Medulla oblongata (tissue), 1 donor: ENCODE measurements around the gene MOK.
"Not testable (repeated sequence)": the region's sequence is repeated elsewhere in the genome, so short reads cannot be mapped to it uniquely, and the experiment has no call there.

Source experiments
- DNase-seq: peaks from one replicate; pipeline ENCODE4 v3.0.0-alpha.2; 2015; ENCODE audit errors: extremely low spot score

Gene MOK

DNA sequence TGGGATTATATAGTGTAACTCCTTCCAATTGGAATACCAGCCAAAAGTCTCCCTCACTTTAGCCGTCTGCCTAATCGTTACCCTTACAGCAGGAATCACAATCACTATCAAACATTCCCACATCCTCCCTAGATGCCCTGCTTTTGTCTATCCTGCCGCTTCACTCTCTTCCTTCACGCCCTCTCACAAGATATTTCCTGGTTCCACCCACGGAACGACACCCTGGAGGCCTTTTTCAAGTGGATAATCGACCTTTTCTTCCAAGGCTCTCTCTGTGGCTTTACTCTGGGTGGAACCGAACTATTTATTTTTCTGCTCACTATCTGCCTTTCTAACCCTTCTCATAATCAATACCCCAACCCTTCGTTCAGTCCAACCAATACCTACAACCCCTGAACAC is 58.9 kb downstream of the MOK start:
- DNase-seq = no peak

DNA sequence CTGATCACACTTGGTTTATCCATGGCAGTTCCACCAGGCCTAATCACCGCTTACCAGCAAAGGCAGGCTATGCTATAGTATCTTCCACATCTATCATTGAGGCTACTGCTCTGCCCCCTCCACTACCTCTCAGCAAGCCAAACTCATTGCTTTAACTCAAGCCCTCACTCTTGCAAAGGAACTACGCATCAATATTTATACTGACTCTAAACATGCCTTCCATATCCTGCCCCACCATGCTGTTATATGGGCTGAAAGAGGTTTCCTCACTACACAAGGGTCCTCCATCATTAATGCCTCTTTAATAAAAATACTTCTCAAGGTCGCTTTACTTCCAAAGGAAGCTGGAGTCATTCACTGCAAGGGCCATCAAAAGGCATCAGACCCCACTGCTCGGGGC is 61.2 kb downstream of the MOK start:
- not testable (repeated sequence) for DNase-seq

DNA sequence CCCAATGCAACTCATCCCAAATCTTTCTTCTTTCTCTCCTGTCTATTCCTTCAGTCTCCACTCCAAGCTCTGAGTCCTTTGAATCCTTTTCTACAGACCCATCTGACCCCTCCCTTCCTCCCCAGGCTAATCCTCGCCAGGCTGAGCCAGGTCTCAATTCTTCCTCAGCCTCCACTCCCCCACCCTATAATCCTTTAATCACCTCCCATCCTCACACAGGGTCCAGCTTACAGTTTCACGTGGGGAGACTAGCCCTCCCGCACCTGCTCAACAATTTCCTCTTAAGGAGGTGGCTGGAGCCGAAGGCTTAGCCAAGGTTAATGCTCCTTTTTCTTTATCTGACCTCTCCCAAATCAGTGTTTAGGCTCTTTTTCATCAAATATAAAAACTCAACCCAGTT is 63.8 kb downstream of the MOK start:
- no peak for DNase-seq

DNA sequence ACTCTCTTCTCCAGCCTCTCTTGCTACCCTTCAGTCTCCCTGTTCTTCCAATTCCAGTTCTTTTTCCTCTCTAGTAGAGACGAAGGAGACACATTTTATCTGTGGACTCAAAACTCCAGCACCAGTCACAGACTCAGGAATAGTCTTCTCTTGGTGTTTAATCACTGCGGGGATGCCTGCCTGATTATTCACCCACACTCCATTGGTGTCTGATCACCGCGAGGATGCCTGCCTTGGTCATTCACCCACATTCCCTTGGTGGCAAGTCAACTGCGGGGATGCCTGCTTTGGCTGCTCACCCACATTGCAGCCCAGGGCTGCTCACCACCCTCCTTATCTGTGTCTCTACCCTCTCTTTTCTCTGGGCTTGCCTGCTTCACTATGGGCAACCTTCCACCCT is 64.5 kb downstream of the MOK start:
- not testable (repeated sequence) for DNase-seq

DNA sequence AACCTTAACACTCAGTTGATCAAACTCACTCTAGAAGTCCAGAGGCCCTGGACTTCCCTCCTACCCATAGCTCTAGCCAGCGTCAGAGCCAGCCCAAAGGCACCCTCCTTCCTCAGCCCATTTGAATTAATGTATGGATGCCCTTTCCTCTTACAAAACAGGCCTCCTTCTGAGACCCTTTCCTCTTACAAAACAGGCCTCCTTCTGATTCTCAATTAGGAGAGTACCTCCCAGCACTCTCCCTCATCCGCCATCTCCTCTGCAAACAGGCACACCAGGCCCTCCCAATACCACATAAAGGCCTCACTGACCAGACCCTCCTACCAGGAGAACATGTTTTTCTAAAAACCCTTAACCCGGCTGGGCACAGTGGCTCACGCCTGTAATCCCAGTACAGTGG is 65.7 kb downstream of the MOK start:
- DNase-seq = no peak

DNA sequence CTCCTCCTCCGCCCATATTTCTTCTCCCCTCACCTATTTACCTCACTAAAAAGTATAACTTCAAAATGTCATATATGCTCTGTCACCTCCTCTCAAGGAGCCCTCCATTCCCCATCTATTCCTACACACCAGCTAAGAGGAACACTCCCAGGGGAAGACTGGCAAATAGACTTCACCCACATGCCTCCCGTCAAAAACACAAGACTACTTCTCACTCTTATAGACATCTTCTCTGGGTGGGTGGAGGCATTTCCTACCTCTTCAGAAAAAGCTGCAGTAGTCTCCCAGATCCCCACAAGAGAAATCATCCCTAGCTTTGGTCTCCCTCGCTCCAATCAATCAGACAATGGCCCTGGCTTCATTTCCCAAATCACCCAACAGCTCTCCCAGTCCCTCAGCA is 66.2 kb downstream of the MOK start:
- no peak for DNase-seq

DNA sequence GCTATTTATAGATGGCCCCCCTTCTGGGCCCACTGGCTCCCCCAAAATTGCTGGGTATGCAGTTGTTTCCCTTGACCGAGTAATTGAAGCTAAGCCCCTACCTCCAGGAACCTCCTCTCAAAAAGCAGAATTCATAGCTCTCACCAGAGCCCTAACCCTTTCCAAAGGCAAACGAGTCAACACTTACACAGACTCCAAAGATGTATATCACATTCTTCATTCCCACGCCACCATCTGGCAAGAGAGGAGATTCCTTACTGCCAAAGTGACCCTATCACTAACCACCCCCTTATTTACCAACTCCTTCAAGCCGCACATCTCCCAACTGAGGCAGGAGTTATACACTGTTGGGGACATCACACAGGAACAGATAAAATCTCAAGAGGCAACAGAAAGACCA is 66.8 kb downstream of the MOK start:
- no peak for DNase-seq

DNA sequence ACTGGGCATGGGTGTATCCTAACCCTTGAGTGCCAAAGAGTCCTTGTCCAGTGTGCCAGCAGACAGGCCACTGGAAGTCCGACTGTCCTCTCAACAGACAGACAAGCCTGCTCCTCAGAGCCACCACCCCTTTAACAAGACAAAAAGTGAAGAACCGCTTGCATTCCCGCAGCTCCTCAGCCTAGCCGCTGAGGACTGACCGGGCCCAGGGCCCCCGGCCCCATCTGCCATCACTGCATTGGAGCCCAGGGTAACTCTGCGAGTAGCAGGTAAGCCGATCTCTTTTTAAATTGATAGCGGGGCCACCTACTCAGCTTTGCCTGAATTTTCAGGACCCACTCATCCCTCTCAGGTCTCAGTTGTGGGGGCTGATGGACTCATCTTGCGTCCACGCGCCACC is 68.9 kb downstream of the MOK start:
- DNase-seq = no peak

DNA sequence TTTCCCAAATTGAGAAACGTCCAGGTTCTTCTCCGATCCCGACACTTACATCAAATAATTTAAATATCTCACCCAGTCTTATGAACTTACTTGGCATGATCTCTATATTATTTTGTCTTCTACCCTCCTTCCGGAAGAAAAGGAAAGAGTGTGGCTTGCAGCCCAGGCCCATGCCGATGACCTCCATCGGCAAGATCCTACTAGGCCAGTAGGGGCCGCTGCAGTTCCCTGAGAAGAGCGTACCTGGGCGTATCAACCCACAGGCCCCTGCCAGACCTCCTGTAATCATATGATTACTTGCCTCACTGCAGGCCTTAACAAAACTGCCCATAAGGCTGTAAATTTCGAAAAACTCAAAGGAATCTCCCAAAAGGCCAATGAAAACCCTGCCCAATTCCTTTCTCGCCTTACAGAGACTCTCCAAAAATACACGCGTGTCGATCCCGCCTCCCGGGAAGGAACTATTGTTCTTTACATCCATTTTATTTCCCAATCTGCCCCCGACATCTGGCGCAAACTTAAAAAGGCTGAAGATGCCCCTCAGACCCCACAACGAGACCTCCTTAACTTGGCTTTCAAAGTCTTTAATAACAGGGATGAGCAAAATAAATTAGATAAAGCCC is 69.6 kb downstream of the MOK start:
- DNase-seq = peak; percentile 86

DNA sequence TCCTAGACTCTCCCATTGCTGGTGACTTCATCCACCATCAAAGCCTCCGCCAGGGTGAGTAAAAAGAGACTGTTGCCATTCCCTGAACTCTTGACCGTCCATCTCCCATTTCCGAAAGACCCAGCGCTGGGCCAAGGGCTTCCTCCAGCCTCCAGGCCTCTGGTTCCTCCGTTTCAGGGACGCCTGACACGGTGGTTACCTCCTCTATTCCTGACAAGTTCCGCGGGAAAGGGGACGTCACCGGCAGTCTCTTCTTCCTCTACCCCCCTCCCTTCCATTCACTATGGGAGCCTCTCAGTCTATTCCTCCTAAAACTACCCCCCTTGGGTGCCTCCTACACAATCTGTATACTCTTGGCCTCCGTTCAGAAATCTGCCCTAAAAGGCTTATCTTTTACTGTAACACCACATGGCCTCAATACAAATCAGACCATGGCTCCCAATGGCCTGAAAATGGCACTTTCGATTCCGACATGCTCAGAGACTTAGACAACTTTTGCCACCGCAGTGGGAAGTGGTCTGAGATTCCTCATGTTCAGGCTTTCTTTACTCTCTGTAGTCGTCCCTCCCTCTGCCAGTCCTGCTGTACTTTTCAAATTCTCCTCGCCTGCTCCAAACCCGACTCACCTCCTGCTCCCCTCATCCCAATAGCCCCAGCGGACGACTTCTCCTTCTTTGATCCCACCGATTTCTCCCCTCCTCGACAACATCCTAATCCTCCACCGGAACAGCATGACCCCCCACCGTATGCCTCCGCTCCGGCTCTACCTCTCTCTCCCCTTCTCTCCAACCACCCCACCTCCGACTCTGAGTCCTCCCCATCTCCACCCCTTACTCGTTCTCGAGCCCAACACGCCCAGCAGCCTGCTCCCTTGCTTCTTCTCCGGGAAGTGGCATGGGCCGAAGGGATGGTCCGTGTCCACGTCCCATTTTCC is 70.4 kb downstream of the MOK start:
- DNase-seq = no peak

DNA sequence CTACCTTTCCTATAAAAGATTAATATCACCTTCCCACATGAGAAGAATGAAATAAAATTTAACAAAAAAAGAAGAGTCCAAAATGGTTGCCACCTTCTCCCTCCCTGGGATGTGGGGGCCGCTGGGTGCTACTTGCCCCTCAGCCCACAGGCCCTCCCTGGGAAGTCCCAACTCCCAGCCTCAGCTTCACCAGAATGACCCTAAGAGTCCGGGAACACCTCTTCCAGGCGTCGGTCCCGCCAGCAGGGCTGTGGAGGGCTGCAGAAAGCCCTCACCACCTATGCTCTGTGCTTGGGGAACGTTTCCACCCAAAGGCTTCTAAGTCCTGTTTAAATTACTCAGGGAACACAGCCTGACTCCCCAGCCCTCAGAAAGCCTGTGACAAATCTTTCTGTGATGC is 71.9 kb downstream of the MOK start:
- no peak for DNase-seq

DNA sequence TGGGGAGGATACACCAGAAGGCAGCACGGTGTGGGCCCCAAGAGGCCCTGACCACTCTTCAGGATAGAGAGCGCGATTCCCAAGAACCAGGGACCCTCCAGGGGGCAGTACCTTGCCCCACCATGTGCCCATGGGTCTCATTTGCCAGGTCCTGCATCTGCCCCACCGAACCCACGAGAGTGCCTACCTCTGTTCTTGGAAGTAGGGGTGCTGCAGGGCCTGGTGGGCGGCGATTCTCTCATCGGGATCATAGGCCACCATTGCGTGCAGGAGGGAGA is 72.7 kb downstream of the MOK start:
- no peak for DNase-seq

DNA sequence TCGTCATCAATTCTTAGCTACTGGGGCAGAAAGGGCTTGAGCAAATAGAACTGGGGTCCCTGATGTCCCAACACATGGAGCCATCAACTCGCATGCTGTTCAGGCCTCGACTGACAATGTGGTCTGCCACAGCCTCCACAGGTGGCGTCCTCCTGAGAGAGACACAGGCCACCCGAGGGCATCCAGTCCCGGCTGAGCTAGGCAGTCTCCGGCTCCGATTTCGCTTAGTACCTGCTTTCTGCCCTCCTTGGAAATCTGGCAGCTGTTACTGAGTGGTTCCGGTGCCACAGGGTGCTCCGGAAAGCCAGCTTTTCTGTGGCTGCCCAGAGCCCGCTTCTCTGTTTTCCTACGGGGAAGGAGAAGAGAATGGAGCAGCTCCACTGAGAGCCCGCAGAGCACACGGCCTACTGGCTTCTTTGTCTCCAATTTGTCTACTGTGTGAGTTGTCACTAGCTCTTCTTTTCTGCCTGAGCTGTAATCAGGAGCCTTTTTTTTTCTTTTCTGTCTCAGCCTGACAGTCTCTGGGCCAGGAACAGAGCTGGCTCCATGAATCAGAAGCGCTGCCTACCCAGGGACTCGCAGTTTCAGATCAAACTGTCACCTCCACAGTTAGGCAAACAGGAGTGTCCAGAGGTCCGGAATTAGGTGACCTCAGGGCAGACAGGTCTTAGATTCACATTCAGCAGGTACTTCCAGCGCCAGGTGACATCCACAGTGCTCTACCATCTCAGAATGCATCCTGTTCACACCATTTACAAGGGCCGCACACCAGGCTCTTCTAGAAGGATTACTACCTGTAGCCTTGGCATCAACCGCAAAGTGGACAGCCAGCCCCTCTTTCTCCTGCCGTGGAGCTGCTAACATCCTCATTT is 73.3 kb downstream of the MOK start:
- DNase-seq = no peak

DNA sequence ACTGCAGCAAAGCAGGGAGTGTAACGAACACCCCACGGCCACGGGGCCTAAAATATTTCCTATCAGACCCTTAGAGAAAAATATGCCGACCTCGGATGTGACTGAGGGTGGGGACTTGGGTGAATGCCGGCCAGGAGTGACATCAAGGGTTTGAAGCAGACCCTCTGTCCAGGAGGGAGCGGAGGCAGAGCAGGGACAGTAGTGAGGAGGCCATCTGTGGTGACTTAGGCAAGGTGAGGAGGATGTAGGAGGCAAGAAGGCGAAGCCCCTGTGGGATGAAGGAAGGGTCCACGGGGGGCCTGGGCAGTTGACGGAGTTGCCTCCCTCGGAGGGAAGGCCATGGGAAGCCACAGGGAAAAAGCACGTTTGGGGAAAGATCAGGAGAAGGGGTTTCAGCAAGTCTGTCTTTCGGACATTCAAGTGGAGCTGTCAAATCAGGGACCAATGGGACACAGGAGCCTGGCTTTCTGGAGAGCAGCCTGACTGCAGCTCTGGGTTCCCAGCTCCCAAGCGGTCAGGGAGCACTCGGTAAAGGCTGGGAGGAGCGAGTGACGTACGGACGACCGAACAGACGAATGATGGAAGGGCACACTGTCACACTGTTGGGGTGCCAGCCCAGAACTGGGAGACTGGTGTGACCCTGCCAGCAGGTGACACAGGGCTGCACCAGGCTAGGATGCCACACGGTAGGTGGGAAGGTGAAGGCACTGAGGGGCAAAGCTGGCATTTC is 74.3 kb downstream of the MOK start:
- no peak for DNase-seq

DNA sequence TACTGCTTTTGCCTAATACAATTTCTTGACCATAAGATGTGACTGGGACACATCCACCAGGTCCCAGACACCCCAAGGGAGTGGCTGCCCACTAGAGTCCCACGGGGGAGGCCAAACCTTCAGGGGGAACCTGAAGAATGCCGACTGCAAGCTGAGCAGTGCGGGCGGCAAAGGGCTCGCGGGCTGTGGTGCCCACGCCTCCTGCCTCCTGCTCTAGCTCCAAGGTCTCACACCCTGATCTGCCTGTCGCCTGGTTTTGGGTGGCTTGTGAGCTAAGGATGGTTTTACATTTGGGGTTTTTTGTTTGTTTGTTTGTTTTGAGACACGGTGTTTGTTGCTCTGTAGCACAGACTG is 75.2 kb downstream of the MOK start:
- DNase-seq = no peak

DNA sequence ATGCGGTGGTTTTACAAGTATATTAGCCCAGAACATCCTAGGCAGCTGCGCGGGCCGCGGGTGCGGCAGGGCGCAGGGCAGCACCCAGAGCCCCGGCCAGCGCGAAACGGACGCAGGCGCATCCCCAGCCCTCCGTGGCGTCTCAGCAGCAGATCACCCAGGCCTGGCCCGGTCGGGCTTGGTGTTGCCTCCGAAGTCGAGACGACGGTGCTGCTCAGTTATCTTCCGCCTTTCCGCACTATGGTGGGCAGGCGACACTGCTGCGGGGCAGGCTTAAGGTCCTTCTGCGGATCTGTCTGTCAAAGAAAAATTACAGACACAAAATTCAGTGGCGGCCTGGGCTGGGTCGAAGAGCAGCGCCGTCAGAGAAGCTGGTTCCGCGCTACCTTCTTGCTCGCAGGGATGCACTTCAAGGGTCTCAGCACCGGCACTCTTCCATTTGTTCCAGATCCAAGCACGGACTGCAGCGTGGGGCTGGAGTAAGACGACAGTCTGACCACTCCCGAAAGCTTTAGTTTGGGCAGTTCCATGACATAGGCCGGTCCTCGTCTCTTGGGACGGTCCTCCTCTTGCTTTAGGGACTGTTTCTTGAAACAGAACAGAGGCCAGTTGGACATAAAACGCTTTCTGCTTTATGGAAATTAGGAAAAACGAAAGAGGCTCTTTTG is 75.8 kb downstream of the MOK start:
- no peak for DNase-seq

DNA sequence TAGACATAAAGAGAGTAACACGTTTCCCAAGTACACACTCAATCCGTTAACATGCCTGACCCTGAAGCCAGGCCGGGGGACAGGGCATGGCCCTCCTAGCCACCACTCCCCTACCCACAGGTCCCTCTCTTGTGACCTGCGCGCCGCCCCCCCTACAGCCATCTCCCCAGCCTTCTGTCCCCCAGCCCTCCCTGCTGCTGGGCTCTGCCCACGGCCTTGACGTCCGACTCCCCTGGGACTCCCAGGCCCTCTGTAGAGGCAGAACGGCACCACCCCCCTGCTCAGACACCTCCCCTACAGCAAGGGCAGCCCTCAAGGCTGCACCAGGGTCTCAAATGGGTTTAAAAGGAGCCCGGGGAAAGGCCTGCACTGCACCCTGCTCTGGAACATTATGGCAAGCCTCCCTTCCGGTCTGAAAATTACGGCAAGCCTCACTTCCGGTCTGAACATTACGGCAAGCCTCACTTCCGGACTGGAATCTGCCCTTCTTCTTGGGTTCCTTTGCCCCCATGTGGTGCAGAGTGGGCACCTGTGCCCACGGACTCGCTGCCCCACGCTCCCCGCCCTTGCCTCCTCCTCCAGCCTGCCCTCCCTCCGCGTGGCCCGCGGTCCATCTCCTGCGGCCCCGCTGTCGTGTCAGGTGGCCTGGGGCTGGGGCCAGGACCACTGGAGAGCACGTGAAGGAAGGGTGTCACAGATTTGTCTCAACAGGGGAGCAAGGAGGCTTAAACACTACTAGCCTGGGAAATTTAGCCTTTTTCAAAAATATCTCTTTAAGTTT is 77.6 kb downstream of the MOK start:
- no peak for DNase-seq

DNA sequence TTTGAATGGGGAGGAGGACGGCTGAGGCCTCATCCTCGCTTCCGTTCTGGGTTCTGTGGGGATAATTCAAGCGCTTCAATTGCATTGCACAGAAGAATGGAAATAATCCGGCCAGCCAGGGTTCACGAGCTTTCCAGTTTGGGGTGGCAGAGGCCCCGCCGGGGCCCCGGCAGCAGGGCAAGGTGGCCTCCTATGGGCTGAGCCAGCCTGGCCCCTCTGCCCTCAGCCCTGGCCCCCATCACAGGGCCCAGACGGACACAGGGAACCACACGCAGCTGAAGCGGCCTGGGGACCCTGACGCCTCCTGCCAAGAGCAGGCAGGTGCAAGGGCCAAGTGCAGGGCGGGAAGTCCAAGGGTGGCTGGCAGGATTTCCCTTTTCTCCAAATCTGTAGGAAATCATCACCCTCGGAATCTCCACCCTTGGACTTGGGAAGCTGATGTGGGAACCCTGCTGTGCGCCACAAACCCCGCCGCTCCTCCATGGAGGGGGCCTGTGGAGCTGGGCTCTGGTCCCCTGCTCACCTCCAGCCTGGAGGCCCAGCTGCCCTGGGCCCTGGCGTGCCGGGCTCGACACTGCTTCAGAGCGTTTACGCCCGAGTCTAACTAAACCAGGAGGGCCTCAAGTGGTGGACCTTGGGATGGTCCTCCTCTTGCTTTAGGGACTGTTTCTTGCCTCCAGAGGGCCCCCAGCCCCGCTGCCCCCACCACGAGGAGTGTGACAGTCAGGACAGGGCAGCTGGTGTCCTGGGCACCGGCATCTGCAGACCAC is 78.4 kb downstream of the MOK start:
- DNase-seq = no peak

DNA sequence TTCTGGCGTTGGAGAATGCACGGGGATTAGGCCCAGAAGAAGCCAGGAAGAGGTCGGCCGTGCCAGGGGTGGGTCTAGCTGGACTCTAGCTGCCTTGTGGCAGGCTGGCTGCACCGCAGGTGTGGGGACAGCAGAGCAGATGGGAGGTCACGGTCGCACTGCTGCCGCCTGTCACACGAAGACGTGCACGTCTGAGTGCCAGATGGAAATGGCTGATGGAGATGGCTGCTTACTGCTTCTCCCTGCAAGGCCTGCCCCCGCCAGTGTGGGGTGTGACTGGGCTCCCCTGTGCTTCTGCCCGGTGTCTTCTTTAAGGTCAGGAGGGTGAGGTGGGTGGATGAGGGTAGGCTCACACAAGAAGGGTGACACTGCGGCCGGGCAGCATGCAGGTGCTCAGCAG is 79.0 kb downstream of the MOK start:
- no peak for DNase-seq

DNA sequence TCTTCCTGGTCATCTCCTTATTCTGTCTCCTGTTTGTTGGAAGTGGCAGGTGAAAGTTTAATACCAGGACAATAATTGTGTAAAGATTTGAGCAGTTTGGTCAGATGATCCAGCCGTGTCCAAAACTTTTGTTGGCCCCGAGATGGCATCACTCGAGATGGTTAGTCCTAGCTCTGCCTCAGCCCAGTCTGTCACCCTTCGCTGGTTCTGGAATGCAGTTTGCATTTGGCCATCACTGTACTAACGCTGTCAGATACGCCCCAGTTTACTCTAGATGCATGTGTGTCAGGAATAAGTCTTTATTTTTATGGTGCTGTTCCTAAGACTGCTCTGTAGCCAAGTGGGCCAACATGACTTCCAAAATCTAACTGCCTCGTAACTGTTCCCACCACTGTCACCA is 79.6 kb downstream of the MOK start:
- no peak for DNase-seq
